Muscle of arm (tissue), 12 donors: ENCODE measurements around the gene STX8. TPM values are rescaled to one million over a fixed set of nuclear protein-coding genes. Genes with fewer than 3 reads are reported as not detected.

Experiments
- DNase-seq: peaks from one replicate; pipeline ENCODE4 v3.0.0-alpha.2; 2013
- polyA plus RNA-seq, 12 donors: library from polyadenylated mRNA; unstranded; fragments of 120-200 nt; gene quantifications; one replicate each; pipeline ENCODE4 v1.2.1, GENCODE V29; 2013; ENCODE audit not compliant: insufficient read length in 12 of 12

The STX8 gene
- polyA plus RNA-seq, 12 donors, result 28.4 to 53.1 (median 46.2) TPM; not detected in 1

GRCh38 chr17:9306086-9306485, 269.5 kb downstream of the STX8 start:
- no peak for DNase-seq

- DNase-seq, result no peak
Observed at GRCh38 chr17:9299695-9300094, 275.9 kb downstream of the STX8 start.

- DNase-seq, result no peak
Observed at GRCh38 chr17:9298776-9299295, 276.8 kb downstream of the STX8 start.

- DNase-seq, result no peak
Observed at GRCh38 chr17:9298135-9298534, 277.5 kb downstream of the STX8 start.

- DNase-seq, result no peak
Observed at GRCh38 chr17:9294661-9295210, 280.9 kb downstream of the STX8 start.

- DNase-seq, result no peak
Observed at GRCh38 chr17:9292561-9292941, 283.1 kb downstream of the STX8 start.

GRCh38 chr17:9291912-9292560, 283.6 kb downstream of the STX8 start:
- DNase-seq, result no peak

- no peak for DNase-seq
Observed at GRCh38 chr17:9290226-9290613, 285.4 kb downstream of the STX8 start.

GRCh38 chr17:9287306-9287705, 288.3 kb downstream of the STX8 start:
- DNase-seq, result no peak

- DNase-seq, result no peak
Observed at GRCh38 chr17:9286434-9286833, 289.2 kb downstream of the STX8 start.

- no peak for DNase-seq
Observed at GRCh38 chr17:9285602-9286427, 289.8 kb downstream of the STX8 start.

GRCh38 chr17:9284884-9285283, 290.7 kb downstream of the STX8 start:
- no peak for DNase-seq

GRCh38 chr17:9283909-9284308, 291.7 kb downstream of the STX8 start:
- no peak for DNase-seq

- DNase-seq, result no peak
Observed at GRCh38 chr17:9279893-9280292, 295.7 kb downstream of the STX8 start.

- no peak for DNase-seq
Observed at GRCh38 chr17:9274973-9275372, 300.6 kb downstream of the STX8 start.

- DNase-seq, result peak; percentile 62
Observed at GRCh38 chr17:9273428-9274391, 301.9 kb downstream of the STX8 start.

GRCh38 chr17:9272501-9273200, 303.0 kb downstream of the STX8 start:
- DNase-seq, result peak; percentile 46

- DNase-seq, result peak; percentile 33
Observed at GRCh38 chr17:9271989-9272388, 303.6 kb downstream of the STX8 start.

- DNase-seq, result no peak
Observed at GRCh38 chr17:9270921-9271320, 304.7 kb downstream of the STX8 start.

GRCh38 chr17:9269350-9270035, 306.1 kb downstream of the STX8 start:
- no peak for DNase-seq
